ENCODE results near the gene BRD7. TPM values are rescaled to one million over a fixed set of nuclear protein-coding genes. Genes with fewer than 3 reads are reported as not detected.

The BRD7 gene
- total and polyA plus RNA-seq, 2 donors (not counting 3 experiments of a cell fraction or from before 2014, with no cell fraction given) = 17.1 to 69.1 TPM

DNA sequence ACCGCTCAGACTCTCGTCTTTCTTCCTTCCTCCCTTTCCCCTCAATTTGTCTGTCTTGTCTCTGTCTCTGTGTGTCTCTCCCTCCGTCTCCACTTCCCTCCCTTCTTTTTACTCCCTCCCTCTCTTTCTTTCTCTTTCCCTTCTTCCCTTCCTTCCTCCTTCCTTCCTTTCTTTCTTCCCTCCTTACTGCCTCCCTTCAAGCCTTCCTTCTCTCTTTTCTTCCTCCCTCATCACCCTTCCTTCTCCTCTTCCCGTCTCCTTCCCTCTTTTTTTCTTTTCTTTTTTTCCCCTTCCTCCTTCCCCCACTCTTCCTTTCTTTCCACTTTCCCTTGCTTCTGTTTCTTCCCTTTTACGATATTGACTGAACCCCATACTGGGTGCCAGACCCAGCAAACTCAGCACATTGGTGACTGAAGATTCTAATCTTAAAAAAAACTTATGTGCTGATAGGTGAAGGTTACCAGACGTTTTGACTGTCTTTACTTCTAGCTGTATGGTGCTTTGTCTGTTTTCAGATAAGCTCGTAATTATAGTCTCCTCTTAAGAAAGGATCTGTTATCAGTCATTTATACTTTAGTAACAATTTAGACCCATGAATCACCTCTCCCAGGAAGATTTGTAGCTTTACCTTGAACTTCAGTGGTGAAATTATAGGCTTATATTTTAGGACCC, 481 bp upstream of the BRD7 start:
- Histone ChIP-seq H4K20me1 (replicated peaks; ENCODE audit: control insufficient read depth, extremely low read depth, insufficient read depth, low read length) (peaks cover 4% of the 10 kb centered on the region), H3K9ac (replicated peaks; ENCODE audit: extremely low read depth, insufficient read depth, low read length) (no peak overlapping the region), H3K4me3 (replicated peaks in 1 of 3; ENCODE audit: insufficient read depth in 1 of 3, low read depth in 1 of 3, low read length in 3 of 3) (peak overlapping the region; percentile 24 to 35 (median 30)), H3K9me3 (replicated peaks; ENCODE audit: control insufficient read depth, insufficient read depth, low read length) (no peaks in the 10 kb centered on the region), H2AFZ (ENCODE audit: low read depth, low read length) (peak overlapping the region; percentile 100), H3K36me3 (ENCODE audit: control insufficient read depth in 2 of 2, extremely low read depth in 1 of 2, insufficient read depth in 2 of 2, low read length in 2 of 2) (peaks cover 0 to 7% of the 10 kb centered on the region in 2 experiments), H3K27ac (ENCODE audit: insufficient read depth, low read depth, low read length) (no peak overlapping the region), H3K79me2 (ENCODE audit: control insufficient read depth, insufficient read depth, low read length) (peaks cover 39% of the 10 kb centered on the region), H3K4me1 (ENCODE audit: control insufficient read depth, extremely low read depth, insufficient read depth, low read length) (peaks cover 8% of the 10 kb centered on the region), H3K9me1 (replicated peaks; ENCODE audit: control insufficient read depth, extremely low read depth, insufficient read depth, low read length) (no peaks in the 10 kb centered on the region), H3K27me3 (ENCODE audit: control insufficient read depth in 2 of 2, insufficient read depth in 2 of 2, low read length in 2 of 2) (no peaks in the 10 kb centered on the region), H3K4me2 (ENCODE audit: insufficient read depth, low read length) (peak overlapping the region; percentile 57)
- peak; percentile 20 for DNase-seq (ENCODE audit: low read depth, low spot score)
- BruUV-seq (replicated peaks) = TSS peak; percentile 49
- ChIA-PET CTCF (interaction anchor here (0.6 to 6.8 kb wide), 10 partner anchors 8 to 441 kb away, joined by 3 to 53 read pairs (median 4); partner anchors contain the start of gene CNEP1R1), POLR2A (interaction anchor here (0.6 to 0.7 kb wide), 2 partner anchors 158 to 217 kb away, joined by 3 read pairs; no protein-coding TSS in a partner anchor)
- TF ChIP-seq MYC (IDR thresholded peaks at IDR 0.05; ENCODE audit: low read depth, low read length) = no peak
- TF ChIP-seq POLR2A (IDR thresholded peaks at IDR 0.05; ENCODE audit: low read depth, low read length) = peak; percentile 44
- intact Hi-C loops (cut with micrococcal nuclease) = loop anchor here (2.0 to 5.0 kb wide), 6 partner anchors 102 to 438 kb away; partner anchors contain the start of genes ADCY7, CNEP1R1, HEATR3 and TENT4B
- FAIRE-seq = no peak
- dilution Hi-C loops (cut with MboI; ENCODE audit: extremely low pct_ligation_motif_present, low sequenced_read_pairs) = no loop called here

DNA sequence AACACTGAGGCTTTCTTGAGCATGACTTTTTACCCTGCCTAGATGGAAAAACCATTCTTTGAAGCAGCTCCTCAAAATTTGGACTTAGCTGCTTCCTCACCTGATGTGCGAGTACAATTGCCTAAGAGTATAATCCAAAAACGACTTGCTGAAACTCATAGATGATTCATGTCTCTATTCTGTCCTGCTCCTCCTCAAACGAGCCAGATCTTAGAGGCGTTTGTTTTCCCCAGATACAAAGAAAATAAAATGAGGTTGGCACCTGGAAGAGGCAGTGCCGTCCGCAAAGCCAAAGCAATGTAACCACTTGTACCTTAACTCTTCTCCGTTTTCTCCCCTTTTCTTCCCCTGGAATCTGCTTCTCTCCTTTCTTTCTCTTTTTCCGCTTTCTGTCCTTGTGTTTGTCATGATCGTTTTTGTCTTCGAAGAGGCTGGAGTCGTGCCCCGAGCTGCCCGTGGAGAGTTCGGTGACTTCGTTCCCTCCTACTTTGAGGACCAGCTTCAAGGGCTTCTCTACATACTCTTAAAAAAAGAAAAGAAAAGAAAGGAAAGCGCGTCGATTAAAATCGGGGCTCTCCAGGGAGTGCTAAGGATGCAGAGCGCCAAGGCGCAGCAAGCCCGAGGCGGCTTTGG, 895 bp downstream of the BRD7 start:
- POLR2A ChIA-PET = no interaction called here
- DNase-seq (ENCODE audit: low read depth, low spot score) = peak; percentile 15

More for the DNA sequence above, 895 bp downstream of the BRD7 start:
- intact Hi-C loops (cut with micrococcal nuclease) (loop anchor here (2.0 to 5.0 kb wide), 6 partner anchors 101 to 439 kb away; partner anchors contain the start of genes ADCY7, CNEP1R1, HEATR3 and TENT4B), dilution Hi-C loops (cut with MboI; ENCODE audit: extremely low pct_ligation_motif_present, low sequenced_read_pairs) (no loop called here)
- H3K9me1 ChIP-seq (replicated peaks; ENCODE audit: control insufficient read depth, extremely low read depth, insufficient read depth, low read length) = no peaks in the 10 kb centered on the region
- H3K36me3 ChIP-seq (ENCODE audit: control insufficient read depth in 2 of 2, extremely low read depth in 1 of 2, insufficient read depth in 2 of 2, low read length in 2 of 2) = peaks cover 4 to 9% of the 10 kb centered on the region in 2 experiments
- H3K9me3 ChIP-seq (replicated peaks; ENCODE audit: control insufficient read depth, insufficient read depth, low read length) = no peaks in the 10 kb centered on the region
- H2AFZ ChIP-seq (ENCODE audit: low read depth, low read length) = peak overlapping the region; percentile 74
- peak overlapping the region; percentile 91 for H3K4me2 ChIP-seq (ENCODE audit: insufficient read depth, low read length)
- peak overlapping the region; percentile 46 to 96 (median 87) for H3K4me3 ChIP-seq (replicated peaks in 1 of 3; ENCODE audit: insufficient read depth in 1 of 3, low read depth in 1 of 3, low read length in 3 of 3)
- peaks cover 8% of the 10 kb centered on the region for H3K4me1 ChIP-seq (ENCODE audit: control insufficient read depth, extremely low read depth, insufficient read depth, low read length)
- peak overlapping the region; percentile 90 for H3K9ac ChIP-seq (replicated peaks; ENCODE audit: extremely low read depth, insufficient read depth, low read length)
- peak overlapping the region; percentile 63 for H3K27ac ChIP-seq (ENCODE audit: insufficient read depth, low read depth, low read length)
- TF ChIP-seq, protein P1, sequence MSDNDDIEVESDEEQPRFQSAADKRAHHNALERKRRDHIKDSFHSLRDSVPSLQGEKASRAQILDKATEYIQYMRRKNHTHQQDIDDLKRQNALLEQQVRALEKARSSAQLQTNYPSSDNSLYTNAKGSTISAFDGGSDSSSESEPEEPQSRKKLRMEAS (IDR thresholded peaks at IDR 0.05; ENCODE audit: insufficient read depth, insufficient read length) = no peak
- no peak for TF ChIP-seq EZH2 (IDR thresholded peaks at IDR 0.05; ENCODE audit: borderline replicate concordance, low read depth, low read length, severe bottlenecking)
- no peak for TF ChIP-seq POLR2AphosphoS5 (IDR thresholded peaks at IDR 0.05; ENCODE audit: insufficient read depth, low read depth, low read length)
- TF ChIP-seq GATA2 (IDR thresholded peaks at IDR 0.05; ENCODE audit: insufficient read depth, insufficient read length, low read depth, low read length) = no peak
- no peak for TF ChIP-seq JUN (IDR thresholded peaks at IDR 0.05; ENCODE audit: borderline replicate concordance, insufficient read depth, insufficient read length, low read depth)
- TF ChIP-seq MYC (IDR thresholded peaks at IDR 0.05; ENCODE audit: low read depth, low read length) = no peak
- TF ChIP-seq, protein P2, sequence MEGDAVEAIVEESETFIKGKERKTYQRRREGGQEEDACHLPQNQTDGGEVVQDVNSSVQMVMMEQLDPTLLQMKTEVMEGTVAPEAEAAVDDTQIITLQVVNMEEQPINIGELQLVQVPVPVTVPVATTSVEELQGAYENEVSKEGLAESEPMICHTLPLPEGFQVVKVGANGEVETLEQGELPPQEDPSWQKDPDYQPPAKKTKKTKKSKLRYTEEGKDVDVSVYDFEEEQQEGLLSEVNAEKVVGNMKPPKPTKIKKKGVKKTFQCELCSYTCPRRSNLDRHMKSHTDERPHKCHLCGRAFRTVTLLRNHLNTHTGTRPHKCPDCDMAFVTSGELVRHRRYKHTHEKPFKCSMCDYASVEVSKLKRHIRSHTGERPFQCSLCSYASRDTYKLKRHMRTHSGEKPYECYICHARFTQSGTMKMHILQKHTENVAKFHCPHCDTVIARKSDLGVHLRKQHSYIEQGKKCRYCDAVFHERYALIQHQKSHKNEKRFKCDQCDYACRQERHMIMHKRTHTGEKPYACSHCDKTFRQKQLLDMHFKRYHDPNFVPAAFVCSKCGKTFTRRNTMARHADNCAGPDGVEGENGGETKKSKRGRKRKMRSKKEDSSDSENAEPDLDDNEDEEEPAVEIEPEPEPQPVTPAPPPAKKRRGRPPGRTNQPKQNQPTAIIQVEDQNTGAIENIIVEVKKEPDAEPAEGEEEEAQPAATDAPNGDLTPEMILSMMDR (IDR thresholded peaks at IDR 0.05; ENCODE audit: extremely low read depth in 1 of 2, insufficient read depth in 1 of 2, low read depth in 1 of 2, low read length in 2 of 2) = no peak
- no peak for TF ChIP-seq POLR2A (IDR thresholded peaks at IDR 0.05; ENCODE audit: low read depth, low read length)
- no peak for TF ChIP-seq FOS (IDR thresholded peaks at IDR 0.05; ENCODE audit: borderline replicate concordance, insufficient read depth, low read length)
- no peak for FAIRE-seq
- TSS peak; percentile 15 for BruUV-seq (replicated peaks)
- no peaks in the 10 kb centered on the region for H3K27me3 ChIP-seq (ENCODE audit: control insufficient read depth in 2 of 2, insufficient read depth in 2 of 2, low read length in 2 of 2)
- peaks cover 4% of the 10 kb centered on the region for H4K20me1 ChIP-seq (replicated peaks; ENCODE audit: control insufficient read depth, extremely low read depth, insufficient read depth, low read length)
- CTCF ChIA-PET = interaction anchor here (0.9 to 3.4 kb wide), 6 partner anchors 11 to 439 kb away, joined by 3 to 15 read pairs (median 6); partner anchors contain the start of gene CNEP1R1
- peaks cover 49% of the 10 kb centered on the region for H3K79me2 ChIP-seq (ENCODE audit: control insufficient read depth, insufficient read depth, low read length)
